Activated CD4-positive, alpha-beta T cell treated with anti-CD3 and anti-CD28 coated beads for 24 hours (primary cell): ENCODE measurements around the gene TLL2.

ENCODE experiments used
- DNase-seq, 2 donors: peaks; one replicate each; pipeline ENCODE4 v3.0.0-alpha.2; 2020; ENCODE audit warnings: low read depth in 2 of 2

The TLL2 gene

DNA sequence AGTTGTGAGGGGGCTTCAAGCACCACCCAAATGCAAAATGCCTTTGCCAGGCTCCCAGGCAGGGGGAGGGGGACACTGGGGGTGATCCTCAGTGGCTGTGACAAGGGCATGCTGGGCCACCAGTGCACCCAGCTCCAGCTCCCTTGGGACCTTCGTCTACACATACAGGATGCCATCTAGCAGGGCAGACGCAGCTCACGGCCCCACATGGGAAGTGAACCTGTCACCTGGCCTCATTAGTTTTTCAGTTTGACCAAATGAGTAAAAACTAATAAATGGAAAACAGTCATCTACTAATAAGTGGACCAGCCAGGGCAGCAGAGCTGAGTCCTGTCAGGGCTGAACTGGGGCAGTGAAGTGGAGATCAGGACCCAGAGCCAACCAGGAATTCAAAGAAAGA, 50.2 kb downstream of the TLL2 start:
- no peak for DNase-seq

DNA sequence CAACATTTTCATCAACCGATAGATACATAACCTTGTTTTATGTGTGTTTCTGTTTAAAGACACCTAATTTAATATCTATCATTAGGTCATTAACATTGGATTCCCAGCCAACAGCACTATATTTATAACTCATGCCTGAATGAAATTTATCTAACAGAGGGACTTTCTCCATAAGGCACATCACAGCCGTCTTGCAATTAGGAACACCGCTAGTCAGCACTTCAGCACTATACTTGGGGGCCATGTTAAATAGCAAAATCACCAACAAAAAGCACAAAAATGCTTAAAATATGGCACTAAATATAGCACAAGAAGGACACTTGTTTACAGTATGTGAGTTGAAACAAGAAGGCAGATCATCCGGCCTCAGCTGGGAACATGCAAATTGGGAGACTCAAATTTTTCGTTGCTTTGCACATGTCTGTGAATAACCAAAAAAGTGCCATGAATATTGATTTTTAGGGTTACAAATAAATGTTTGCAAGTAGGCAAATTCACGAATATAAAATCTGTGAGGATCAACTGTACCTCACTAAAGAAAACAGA, 51.0 kb downstream of the TLL2 start:
- DNase-seq, result no peak

- no peak for DNase-seq
Observed at GRCh38 chr10:96460316-96460715, 53.4 kb downstream of the TLL2 start.

GRCh38 chr10:96457341-96457740, 56.4 kb downstream of the TLL2 start:
- DNase-seq, result no peak

DNA sequence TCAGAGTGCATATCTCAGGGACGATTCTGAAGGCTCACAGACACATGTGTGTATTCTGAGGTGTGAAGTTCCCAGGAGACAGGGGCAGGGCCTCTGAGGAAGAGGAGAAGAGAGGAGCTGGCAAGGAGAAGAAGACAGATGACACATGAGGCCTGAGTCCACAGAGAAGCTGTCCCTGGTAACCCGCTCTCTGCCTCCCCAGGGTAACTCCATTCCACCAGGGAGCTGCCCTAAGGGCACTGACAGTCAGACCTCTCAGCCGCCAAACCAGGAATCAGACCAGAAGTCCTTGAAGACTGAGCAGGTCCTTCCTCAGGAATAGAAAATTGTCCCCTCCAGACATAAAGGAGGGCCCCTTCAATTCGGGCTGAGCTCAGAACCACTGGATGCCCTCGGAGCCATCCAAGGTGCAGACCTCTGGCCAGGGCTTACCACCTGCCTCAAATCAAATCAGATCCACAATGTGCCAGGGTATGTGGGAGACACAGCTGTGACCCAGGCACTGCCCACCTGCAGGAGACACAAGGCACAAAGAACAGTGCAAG, 57.4 kb downstream of the TLL2 start:
- DNase-seq, result no peak

DNA sequence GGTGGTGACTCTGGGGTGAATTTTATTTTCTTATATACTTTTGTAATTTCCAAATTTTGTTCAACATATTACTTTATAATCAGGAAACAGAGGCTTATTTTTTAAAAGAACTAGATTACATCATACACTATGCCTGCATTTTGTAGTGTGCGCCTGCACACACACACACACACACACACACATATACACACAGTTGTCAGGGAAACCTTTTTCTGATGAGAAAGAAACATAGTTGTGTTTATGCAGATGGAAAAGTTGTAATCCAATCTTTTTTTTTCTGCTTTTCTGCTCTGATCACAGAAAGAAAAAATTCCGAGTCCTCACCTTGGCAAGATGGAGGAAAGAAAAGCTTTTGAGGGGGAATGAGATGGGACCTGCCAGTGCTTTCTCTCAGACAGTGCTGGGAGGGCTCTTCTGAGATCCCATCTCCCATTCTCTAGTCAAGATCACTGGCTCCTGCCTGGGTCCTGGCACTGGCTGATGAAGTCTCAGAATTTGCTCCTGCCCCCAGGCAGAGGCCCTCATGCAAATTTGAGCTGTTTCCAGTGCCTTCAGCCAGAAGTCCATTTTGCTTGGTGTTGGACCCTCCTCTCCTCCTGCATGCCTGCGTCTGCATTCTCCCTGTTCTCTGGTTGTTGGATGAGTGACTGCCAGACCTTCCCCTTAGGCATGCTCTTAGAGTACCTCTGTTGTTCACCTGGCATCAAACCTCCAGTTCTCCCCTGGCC, 59.7 kb downstream of the TLL2 start:
- DNase-seq, result no peak

DNA sequence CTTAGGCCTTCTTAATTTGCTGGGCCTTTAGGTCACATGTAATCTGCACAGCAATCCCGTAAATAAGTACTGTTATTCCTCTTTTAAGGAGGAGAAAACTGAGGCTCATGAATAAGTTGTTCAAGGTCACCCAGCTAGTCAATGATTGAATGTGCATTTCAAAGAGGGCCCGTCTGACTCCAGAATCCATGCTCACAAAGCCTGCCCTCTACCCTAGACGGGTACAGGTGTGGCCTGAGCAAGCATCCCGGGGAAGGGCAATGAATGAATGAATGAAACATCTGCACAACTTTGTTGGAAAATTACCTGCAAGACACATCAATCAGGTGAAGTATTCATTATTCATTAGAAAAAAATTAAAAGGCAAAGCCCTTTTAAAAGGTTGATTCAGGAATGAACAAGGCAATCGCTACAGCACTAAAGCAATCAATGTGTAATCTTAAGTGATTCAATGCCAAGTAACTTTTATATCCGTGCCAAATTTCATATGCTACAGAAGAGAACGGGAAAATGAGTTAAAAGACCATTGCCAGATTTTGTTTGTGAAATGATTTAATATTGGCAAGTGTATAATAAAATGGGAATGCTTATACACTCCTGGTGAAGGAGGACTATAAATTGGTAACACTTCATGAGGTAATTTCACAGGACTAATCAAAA, 61.1 kb downstream of the TLL2 start:
- no peak for DNase-seq

- DNase-seq, result no peak
Observed at GRCh38 chr10:96450529-96451207, 63.1 kb downstream of the TLL2 start.

GRCh38 chr10:96448558-96448957, 65.2 kb downstream of the TLL2 start:
- DNase-seq, result no peak

GRCh38 chr10:96448021-96448457, 65.7 kb downstream of the TLL2 start:
- DNase-seq, result no peak

DNA sequence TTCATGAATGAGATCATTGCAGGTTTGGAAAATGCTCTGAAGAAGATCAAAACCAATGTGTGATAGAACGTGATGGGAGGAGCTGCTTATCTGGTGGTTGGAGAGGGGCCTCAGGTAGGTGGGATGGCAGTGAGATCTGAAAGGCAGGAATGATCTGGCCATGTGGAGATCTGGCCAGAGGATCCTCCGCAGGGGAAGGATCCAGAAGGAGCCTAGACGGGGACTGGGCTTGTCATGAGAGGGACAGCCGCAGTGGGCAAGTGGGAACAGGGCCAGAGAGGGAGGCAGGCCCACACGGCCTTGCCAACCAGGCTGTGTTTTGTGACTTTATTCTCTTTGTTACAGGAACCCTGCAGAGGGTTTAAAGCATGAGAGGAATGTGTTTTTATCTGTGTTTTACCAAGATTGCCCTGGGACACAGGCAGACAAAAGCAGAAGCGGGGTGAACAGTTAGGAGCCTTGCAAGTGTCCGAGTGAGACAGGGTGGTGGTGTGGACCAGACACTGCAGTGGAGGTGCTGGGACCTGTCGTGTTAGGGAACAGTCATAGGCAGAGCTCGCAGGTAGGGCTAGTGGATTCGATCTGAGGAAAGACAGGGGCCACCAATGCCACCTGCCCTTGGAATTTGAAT, 66.6 kb downstream of the TLL2 start:
- DNase-seq, result no peak

DNA sequence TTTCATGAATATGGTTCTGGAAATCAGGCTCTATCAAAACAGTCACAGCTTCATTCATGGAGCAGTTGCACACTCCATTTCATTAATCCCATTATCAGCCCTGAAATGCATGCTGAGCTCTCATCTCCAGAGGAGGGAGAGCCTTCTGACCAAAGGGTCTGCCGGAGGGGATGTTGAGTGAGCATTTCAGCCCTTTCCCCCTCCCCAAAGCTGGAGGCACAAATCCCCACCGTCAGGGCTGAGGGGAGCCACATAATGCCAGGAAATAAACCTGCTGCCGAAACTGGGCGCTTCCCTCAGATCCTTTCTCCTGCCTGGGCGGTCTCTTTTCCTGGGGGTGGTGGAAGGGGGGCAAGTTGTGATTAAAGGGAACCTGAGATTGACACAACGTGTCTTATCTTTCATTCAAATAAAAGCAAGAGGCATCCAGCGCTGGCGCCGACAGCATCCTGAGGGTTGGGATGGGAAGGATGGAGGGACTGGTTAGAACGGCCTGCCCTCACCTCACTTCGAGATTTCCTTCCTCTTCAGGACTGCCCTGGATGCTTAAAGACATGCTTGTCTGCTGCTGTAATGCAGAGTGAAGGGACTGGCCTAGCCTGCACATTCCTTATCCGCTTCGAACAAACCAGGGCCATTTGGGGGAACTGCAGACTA, 71.6 kb downstream of the TLL2 start:
- DNase-seq, result no peak

DNA sequence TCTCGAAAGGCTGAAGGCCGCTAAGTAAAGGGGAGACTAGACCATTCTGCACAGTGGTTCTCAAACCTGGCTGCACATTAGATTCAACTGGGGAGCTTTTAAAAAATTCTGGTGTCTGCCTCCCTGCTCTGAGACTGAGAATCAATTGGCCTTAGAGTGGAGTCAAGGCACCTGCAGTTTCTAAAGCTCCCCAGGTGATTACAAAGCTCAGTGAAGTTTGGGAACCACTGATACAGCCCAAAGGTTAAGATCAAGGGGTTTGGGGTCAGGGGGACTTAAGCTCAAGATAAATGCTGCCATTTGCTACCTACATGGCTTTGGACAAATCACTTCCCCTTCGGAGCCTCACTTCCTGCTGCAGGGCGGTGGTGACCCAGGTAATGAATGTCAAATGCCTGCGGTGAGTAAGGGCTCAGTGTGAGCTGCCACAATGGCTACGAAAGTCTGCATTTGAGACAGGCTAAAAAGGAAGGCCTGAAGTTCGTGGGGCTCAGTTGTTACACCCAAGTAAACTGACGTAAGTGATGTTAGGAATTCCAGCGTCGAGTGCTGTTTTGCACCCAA, 72.3 kb downstream of the TLL2 start:
- DNase-seq, result no peak

DNA sequence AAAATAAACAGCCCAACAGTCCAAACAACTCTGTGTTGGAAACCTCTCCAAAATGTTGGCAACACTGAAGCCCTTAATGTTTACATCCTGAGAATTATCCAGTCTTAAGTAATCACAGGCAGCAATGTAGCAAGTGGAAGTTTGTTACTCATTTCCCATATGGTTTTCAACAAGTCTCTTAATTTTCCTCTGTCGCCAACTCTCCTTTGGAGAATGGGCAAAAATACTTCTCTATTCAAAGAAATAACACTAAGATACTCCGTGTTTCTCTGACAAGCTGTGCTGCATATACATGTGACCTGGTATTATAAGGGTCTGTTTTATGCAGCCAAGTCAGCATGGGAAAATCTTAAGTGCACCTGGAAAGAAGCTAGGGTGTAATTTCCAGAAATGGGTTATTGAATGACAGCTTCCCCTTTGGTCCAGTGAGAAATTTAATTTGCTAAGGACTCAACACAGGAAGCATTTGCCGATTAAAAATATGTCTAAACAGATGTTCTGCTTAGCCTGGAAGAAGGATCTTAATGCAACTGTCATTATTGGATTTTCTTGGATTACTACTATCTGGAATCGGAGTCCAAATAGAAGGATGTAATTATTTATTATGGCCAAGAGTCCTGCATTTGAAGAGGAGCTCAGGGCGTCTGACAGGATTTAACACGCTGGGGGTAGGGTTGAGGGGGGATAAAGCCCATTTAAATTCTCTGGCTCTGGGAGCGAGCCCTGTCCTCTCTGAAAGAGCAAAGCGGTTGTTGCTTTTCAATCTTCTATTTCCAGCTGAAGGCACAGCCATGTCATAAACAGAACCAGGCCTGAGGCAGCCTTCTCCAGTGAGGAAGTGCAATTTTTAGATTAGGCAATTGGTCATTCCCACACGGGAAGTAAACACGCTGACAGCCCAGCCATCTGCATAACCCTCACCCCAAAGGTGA, 73.1 kb downstream of the TLL2 start:
- DNase-seq, result no peak

DNA sequence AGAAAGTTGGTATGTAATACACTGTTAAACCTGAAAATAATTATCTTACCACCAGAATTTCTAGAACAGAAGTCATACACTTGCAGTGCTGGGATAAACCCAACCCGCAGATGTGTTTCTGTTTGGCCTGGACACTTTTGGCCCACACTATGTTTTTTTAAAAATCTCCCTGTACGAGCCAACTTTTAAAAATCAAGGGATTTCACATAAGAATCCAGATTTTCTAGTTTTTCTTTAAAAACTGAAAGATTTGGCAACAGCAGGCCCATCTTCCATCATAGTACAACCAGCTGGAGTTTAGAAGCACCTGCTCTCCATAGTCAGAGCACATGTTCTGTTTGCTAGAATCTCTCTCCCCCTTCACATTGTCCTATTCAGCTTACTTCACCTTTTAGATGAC, 74.0 kb downstream of the TLL2 start:
- no peak for DNase-seq

GRCh38 chr10:96436035-96436434, 77.7 kb downstream of the TLL2 start:
- no peak for DNase-seq

- DNase-seq, result no peak
Observed at GRCh38 chr10:96431211-96431970, 82.3 kb downstream of the TLL2 start.

DNA sequence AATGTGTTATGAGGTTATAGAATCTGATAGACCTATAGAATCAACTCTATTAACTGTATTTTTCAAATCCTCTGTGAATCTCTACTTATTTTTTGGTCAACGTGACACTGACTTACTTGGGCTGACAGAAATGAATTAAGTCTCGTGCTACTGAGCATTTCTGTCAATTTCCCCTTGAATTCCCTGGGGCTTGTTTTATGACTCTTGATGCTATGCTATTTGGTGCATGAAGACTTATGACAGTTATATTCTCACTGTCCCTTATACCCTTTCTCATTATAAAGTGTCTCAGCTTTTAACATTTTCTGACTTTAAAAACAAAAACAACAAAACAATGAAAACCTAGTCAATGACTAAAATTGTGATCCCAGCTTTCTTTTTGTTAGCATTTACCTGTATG, 86.4 kb downstream of the TLL2 start:
- no peak for DNase-seq

GRCh38 chr10:96422525-96422924, 91.2 kb downstream of the TLL2 start:
- DNase-seq, result no peak
